Skin epidermis (tissue), 12 donors: ENCODE measurements around the gene SH2D1A.
"Not testable (repeated sequence)": the region's sequence is repeated elsewhere in the genome, so short reads cannot be mapped to it uniquely, and the experiment has no call there.

Experiments
- H3K27ac ChIP-seq, 21 experiments: fragments of 200-600 bp; sonication (generic) in 11 of 21; one replicate each; pipeline ENCODE4 v1.5.0; 2020; ENCODE audit warnings: mild to moderate bottlenecking in 3 of 21, inconsistent platforms in 2 of 21, moderate library complexity in 2 of 21
- H3K4me3 ChIP-seq, 7 experiments: fragments of 200-600 bp; sonication (generic) in 2 of 7; one replicate each; pipeline ENCODE4 v1.5.0; 2020; ENCODE audit warnings: inconsistent platforms in 2 of 7, mild to moderate bottlenecking in 2 of 7, moderate library complexity in 1 of 7

The SH2D1A gene

DNA sequence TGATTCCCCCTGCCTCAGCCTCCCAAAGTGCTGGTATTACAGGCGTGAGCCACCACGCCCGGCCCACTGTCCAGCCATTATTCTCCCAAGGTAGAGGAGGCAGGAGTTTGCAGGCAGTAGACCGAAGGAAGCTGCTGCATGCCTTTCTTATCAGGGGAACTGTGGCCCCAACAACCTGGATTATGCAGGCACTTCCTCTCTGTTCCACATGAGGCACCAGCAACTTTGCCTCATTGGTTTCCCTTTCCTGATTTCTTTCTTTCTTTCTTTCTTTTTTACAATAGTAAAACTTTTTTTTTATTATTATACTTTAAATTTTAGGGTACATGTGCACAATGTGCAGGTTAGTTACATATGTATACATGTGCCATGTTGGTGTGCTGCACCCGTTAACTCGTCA lies 62.0 kb downstream of the SH2D1A start:
- not testable (repeated sequence) for H3K27ac ChIP-seq, H3K4me3 ChIP-seq

DNA sequence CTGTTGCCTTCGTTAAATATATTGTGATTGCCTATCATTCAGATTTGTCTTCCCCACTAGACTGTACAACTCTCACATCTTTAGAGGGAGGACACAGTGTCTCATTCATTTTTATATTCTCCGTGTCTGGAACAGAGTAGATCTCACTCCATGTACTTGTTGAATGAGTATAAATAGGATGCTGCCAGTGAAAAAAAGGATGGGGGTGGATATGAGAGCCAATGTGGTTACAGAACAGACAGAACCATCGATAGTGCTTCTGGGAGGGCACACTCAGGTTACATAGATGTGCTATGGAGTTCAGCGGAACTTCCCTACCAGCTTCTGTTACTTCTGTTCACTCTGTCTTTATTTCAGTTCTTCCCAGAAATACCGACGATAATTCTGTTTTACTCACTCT lies 66.9 kb downstream of the SH2D1A start:
- Histone ChIP-seq H3K27ac (no peak overlapping the region), H3K4me3 (no peak overlapping the region)

DNA sequence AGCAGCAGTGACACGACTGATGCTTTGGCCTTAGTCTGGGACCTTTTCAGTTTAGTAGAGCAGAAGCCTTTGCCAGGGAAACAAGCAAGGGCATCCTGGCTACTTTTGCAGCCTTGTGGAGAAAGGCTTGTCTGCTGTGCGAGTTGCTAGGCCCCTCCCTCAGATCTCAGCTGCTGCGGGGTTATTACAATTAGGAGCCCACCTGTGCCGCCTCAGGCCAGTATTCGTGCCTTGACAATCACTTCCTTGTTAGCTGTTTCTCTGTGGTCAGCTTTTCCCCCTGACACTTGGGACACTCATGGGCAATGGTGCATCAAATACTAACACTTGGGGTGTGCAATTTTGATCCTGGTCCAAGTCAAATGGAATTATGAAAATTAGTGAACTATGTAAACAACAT lies 67.9 kb downstream of the SH2D1A start:
- H3K4me3 ChIP-seq, result no peak overlapping the region

DNA sequence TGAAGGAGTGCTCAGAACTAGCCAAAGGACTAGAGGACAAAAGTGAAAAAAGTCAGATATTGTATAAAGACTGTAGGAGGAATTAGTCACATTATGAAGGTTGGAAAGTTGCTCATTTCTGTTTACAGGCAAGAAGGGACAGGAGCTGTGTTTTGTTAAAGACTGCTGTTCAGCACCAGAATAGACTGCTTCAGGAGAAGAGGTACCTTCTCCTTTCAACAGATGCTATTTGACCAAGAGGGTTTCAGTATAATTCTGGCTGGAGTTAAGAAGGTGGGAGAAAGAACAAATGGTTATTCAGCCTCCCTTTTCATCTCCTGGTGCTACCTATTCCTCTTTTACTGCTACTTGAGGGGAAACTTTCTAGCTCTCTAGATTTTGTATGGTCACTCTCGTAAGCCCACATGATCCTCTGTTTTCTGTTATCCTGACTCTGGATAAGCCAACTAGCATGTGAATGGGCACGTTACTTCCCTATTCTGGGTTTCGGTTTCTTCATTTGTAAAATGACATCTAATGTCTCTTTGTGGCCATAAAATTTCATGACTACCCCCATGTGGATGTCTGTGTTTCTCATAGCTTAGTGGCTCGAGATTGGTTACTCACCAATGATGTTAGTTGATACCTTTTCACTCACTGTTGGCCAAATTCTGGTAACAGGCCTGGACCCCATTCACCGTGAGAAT lies 68.9 kb downstream of the SH2D1A start:
- H3K27ac ChIP-seq, result no peak overlapping the region
- H3K4me3 ChIP-seq, result no peak overlapping the region

More for the DNA sequence above, 67.9 kb downstream of the SH2D1A start:
- H3K27ac ChIP-seq, result no peak overlapping the region

DNA sequence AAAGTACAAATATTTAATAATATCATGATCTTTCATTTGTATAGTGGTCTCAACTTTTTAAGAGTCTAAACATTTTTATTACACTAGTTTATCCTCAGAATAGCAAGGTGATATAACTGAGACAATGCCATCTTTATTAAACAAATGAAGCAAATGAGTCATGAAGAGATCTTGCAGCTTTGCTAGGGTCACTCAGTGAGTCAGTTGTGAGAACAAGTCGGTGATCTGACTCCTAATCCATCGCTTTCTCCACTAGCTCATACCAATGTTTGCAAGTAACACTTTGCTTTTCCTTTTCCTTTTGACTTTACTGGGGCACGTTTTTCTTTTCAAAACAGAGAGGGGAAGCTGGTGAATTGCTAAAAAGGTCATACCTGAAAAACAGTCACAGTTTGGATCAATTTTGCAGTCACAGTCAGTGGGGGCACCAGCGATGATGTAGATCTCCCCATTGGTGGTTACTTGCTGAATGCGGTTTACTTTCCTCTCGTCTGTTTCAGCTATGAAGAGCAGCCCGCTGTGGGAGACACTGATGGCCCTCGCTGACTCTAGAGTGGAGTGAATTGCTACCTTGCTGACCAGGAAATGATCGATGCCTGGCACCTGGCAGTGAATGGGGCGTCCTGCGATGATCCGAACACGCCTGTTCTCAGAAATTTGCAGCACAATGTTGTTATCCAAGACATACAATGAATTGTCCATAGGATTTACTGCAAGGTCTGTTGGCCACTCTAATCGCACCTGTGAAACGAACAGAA lies 75.7 kb downstream of the SH2D1A start:
- no peak overlapping the region for H3K4me3 ChIP-seq
- H3K27ac ChIP-seq, result no peak overlapping the region
